OCI-LY7 (cell line): Measurements from ENCODE around the gene DNAI7.

ENCODE experiments used
- EZH2phosphoT487 ChIP-seq: fragments of 200-600 bp; sonication (generic); IDR thresholded peaks from 2 replicates; pipeline ENCODE4 v1.6.1; 2018; ENCODE audit warnings: low read depth, borderline replicate concordance, mild to moderate bottlenecking, mixed run types, antibody characterized with exemption, low read length, moderate library complexity, mixed read lengths
- TF ChIP-seq, protein P1 (sequence below): fragments of 200-600 bp; sonication (generic); conservative IDR thresholded peaks from 2 replicates; pipeline ENCODE4 v1.5.1; 2014; ENCODE audit warnings: mild to moderate bottlenecking, antibody characterized with exemption, low read length, moderate library complexity, mixed read lengths

DNA sequence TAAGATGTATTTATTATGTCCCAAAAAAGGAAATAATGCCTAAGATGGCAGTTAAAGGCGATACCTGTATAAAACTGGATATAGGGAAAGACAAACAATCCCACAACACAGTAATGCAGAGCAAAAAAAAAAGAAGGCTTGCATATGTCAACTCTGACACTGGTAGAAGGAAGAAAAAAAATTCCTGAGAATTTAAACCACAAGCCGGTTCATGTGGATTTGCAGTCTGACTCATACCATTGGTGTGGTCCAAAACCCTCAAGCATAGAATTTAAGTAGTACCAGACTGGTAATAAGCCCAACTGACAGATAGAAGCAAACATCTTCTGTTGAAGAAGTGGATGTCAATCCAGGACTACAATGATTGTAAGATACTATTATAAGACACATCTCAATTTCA is 7.2 kb downstream of the DNAI7 start:
- TF ChIP-seq, protein P1, sequence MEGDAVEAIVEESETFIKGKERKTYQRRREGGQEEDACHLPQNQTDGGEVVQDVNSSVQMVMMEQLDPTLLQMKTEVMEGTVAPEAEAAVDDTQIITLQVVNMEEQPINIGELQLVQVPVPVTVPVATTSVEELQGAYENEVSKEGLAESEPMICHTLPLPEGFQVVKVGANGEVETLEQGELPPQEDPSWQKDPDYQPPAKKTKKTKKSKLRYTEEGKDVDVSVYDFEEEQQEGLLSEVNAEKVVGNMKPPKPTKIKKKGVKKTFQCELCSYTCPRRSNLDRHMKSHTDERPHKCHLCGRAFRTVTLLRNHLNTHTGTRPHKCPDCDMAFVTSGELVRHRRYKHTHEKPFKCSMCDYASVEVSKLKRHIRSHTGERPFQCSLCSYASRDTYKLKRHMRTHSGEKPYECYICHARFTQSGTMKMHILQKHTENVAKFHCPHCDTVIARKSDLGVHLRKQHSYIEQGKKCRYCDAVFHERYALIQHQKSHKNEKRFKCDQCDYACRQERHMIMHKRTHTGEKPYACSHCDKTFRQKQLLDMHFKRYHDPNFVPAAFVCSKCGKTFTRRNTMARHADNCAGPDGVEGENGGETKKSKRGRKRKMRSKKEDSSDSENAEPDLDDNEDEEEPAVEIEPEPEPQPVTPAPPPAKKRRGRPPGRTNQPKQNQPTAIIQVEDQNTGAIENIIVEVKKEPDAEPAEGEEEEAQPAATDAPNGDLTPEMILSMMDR = no peak
- no peak for TF ChIP-seq EZH2phosphoT487
